ENCODE results near the gene PLXNA4. TPM values are rescaled to one million over a fixed set of nuclear protein-coding genes. Genes with fewer than 3 reads are reported as not detected.

The PLXNA4 gene
- total and polyA plus RNA-seq, 9 of the 15 experiments (the other 6 are each of a cell fraction or from before 2014, with no cell fraction given), result under 0.01 to 0.09 TPM; not detected in 7

- TF ChIP-seq CXXC5 (CRISPR knock-in tag; IDR thresholded peaks at IDR 0.05) (no peak), TEAD4 (IDR thresholded peaks at IDR 0.05; ENCODE audit: low read length) (no peak), TEAD4 (CRISPR knock-in tag; IDR thresholded peaks at IDR 0.05; ENCODE audit: borderline replicate concordance) (no peak), SMARCA5 (IDR thresholded peaks at IDR 0.05) (no peak), FOXK2 (conservative IDR thresholded peaks at IDR 0.05 in 1 of 2, IDR thresholded peaks at IDR 0.05 in 1 of 2; ENCODE audit: low read depth in 2 of 2) (no peak)
- TF ChIP-seq, protein P1, sequence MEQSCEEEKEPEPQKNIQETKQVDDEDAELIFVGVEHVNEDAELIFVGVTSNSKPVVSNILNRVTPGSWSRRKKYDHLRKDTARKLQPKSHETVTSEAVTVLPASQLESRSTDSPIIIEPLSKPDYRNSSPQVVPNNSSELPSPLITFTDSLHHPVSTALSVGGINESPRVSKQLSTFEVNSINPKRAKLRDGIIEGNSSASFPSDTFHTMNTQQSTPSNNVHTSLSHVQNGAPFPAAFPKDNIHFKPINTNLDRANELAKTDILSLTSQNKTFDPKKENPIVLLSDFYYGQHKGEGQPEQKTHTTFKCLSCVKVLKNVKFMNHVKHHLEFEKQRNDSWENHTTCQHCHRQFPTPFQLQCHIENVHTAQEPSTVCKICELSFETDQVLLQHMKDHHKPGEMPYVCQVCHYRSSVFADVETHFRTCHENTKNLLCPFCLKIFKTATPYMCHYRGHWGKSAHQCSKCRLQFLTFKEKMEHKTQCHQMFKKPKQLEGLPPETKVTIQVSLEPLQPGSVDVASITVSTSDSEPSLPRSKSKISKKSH (CRISPR knock-in tag; IDR thresholded peaks at IDR 0.05), result no peak
Observed at GRCh38 chr7:132262160-132262470, 314.2 kb downstream of the PLXNA4 start (continued).

DNA sequence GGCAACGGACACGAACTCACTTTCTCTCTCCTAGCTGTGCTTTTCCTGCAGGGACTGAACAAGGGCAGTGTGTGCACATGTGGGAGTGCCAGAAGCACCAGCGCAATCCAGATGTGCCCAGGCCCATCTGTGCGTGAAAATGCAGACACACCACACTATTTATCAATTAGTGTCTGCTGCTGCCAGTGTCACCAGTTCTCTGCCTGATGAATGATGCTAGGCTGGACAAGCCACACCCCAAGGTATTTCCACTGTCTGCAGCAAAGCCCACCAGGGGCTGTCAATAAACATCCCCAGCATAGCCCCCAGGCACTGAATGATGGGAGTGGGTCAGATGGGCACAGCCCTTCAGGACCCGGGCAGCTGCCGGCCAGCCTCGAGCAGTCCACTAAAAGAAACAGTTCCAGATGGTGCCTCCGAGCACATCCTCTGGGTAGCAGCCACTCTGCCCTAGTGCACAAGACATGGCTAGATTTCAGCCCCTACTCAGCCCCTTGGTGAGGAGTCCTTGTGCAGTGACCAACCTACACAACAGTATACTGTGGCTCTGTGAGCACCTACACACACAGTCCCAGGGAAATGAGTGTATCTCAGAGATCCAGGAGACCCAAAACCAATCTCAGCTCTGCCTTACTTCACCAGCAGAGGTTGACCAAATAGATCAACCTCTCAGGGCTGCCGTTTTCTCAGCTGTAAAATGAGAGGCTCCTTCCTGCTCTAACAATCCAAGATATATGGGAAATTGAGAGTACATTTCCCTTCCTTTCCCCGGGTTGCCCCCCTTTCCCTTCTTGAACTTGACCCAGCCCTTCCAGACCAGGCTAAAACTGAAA lies 314.7 kb downstream of the PLXNA4 start:
- POLR2A ChIA-PET, result no interaction called here
- intact Hi-C loops (cut with micrococcal nuclease) (no loop called here), in situ Hi-C loops (cut with MboI) (no loop called here)
- TF ChIP-seq CBX5 (IDR thresholded peaks at IDR 0.05; ENCODE audit: borderline replicate concordance, low read depth) (no peak), DEAF1 (CRISPR knock-in tag; IDR thresholded peaks at IDR 0.05) (no peak), NR2C1 (IDR thresholded peaks at IDR 0.05) (no peak), NR2C1 (tag; IDR thresholded peaks at IDR 0.05) (no peak), HMGN3 (IDR thresholded peaks at IDR 0.05; ENCODE audit: borderline replicate concordance, extremely low read depth, insufficient read length, low read depth, low read length) (no peak), NFIX (CRISPR knock-in tag; IDR thresholded peaks at IDR 0.05; ENCODE audit: low read depth) (no peak), CCAR2 (IDR thresholded peaks at IDR 0.05; ENCODE audit: low read depth, low read length) (no peak), SMARCA5 (IDR thresholded peaks at IDR 0.05) (no peak), ZC3H8 (IDR thresholded peaks at IDR 0.05) (no peak), MED1 (CRISPR knock-in tag; IDR thresholded peaks at IDR 0.05; ENCODE audit: borderline replicate concordance) (no peak), SMARCB1 (IDR thresholded peaks at IDR 0.05; ENCODE audit: insufficient read length, low read depth) (no peak), STAT5B (CRISPR knock-in tag; IDR thresholded peaks at IDR 0.05) (no peak), L3MBTL2 (IDR thresholded peaks at IDR 0.05) (no peak)

More for the DNA sequence above, 314.7 kb downstream of the PLXNA4 start:
- H3K36me3 ChIP-seq (ENCODE audit: control insufficient read depth, insufficient read depth, low read length), result no peaks in the 10 kb centered on the region
- peaks cover 3% of the 10 kb centered on the region; the same call in 1 of the 2 replicates for H4K20me1 ChIP-seq (replicated peaks; ENCODE audit: control insufficient read depth, insufficient read depth, low read length)
- no peaks in the 10 kb centered on the region for H3K9me3 ChIP-seq (replicated peaks; ENCODE audit: control insufficient read depth, insufficient read depth, low read depth, low read length)
- H3K9ac ChIP-seq (ENCODE audit: insufficient read depth in 1 of 2, low read depth in 2 of 2, low read length in 2 of 2), result no peak overlapping the region
- CTCF ChIA-PET (ENCODE audit: low intra/inter-chr PET ratio), result no interaction called here
- H3K27me3 ChIP-seq (ENCODE audit: control insufficient read depth in 2 of 2, insufficient read depth in 2 of 2, low read length in 2 of 2), result peaks cover 0 to 26% of the 10 kb centered on the region in 2 experiments; a peak in 3 of 5 replicates
- no peak overlapping the region for H2AFZ ChIP-seq (ENCODE audit: low read depth, low read length)
- no peaks in the 10 kb centered on the region for H3K4me1 ChIP-seq (replicated peaks in 1 of 2; ENCODE audit: control insufficient read depth in 2 of 2, insufficient read depth in 2 of 2, low read length in 2 of 2)
- no peak for FAIRE-seq
- H3K9me1 ChIP-seq (ENCODE audit: control insufficient read depth, insufficient read depth, low read length), result no peaks in the 10 kb centered on the region
- no peak overlapping the region for H3K4me3 ChIP-seq
- no peak for DNase-seq (ENCODE audit: extremely low read depth in 1 of 4, low spot score in 3 of 4)
- no peak overlapping the region for H3K4me2 ChIP-seq (ENCODE audit: insufficient read depth, low read length)
- BruUV-seq (replicated peaks), result no TSS peak
- H3K27ac ChIP-seq (ENCODE audit: extremely low read depth, low read depth, low read length), result no peak overlapping the region
- ATAC-seq, result no peak
- no peaks in the 10 kb centered on the region for H3K79me2 ChIP-seq (ENCODE audit: control insufficient read depth, insufficient read depth, low read length)
- 1% methylated on average over 10 of the region's 10 CpGs for WGBS (ENCODE audit: insufficient coverage, low coverage, missing lambda C conversion rate)
